H9 (cell line): ENCODE data around the gene ATG4B. TPM values are rescaled to one million over a fixed set of nuclear protein-coding genes. Genes with fewer than 3 reads are reported as not detected.

Experiments
- DNase-seq: peaks from one replicate; pipeline ENCODE4 v3.0.0-alpha.2; 2017
- H2AFZ ChIP-seq: one replicate; pipeline ENCODE4 v1.6.1; 2013; ENCODE audit warnings: mild to moderate bottlenecking, low read length, control low read depth, moderate library complexity
- H2AK5ac ChIP-seq: 2 replicates; pipeline ENCODE4 v1.6.1; 2013; ENCODE audit warnings: low read length, control low read depth, mixed read lengths; ENCODE audit not compliant: insufficient read length
- H2BK120ac ChIP-seq: one replicate; pipeline ENCODE4 v1.6.1; 2013; ENCODE audit warnings: low read depth, mild to moderate bottlenecking, low read length, control low read depth, inconsistent platforms; ENCODE audit not compliant: poor library complexity, severe bottlenecking
- H2BK12ac ChIP-seq: 2 replicates; pipeline ENCODE4 v1.6.1; 2013; ENCODE audit warnings: low read length, control low read depth, mixed read lengths, low read depth; ENCODE audit not compliant: insufficient read length
- H2BK15ac ChIP-seq: 2 replicates; pipeline ENCODE4 v1.6.1; 2013; ENCODE audit warnings: low read depth, low read length, control low read depth
- H2BK20ac ChIP-seq: one replicate; pipeline ENCODE4 v1.6.1; 2013; ENCODE audit warnings: low read depth, mild to moderate bottlenecking, low read length, control low read depth, inconsistent platforms; ENCODE audit not compliant: poor library complexity, severe bottlenecking
- H2BK5ac ChIP-seq: 2 replicates; pipeline ENCODE4 v1.6.1; 2013; ENCODE audit warnings: low read length, control low read depth, mixed read lengths; ENCODE audit not compliant: insufficient read length
- H3K14ac ChIP-seq: 2 replicates; pipeline ENCODE4 v1.6.1; 2013; ENCODE audit warnings: low read length, control low read depth; ENCODE audit not compliant: insufficient read depth
- H3K18ac ChIP-seq: 2 replicates; pipeline ENCODE4 v1.6.1; 2013; ENCODE audit warnings: low read depth, mild to moderate bottlenecking, mixed read lengths, low read length, control low read depth; ENCODE audit not compliant: insufficient read length
- H3K23ac ChIP-seq: 2 replicates; pipeline ENCODE4 v1.6.1; 2013; ENCODE audit warnings: low read length, control low read depth, mixed read lengths, low read depth; ENCODE audit not compliant: insufficient read length
- H3K23me2 ChIP-seq: 2 replicates; pipeline ENCODE4 v1.6.1; 2013; ENCODE audit warnings: low read depth, mild to moderate bottlenecking, mixed read lengths, low read length, control low read depth; ENCODE audit not compliant: insufficient read length, poor library complexity, severe bottlenecking
- H3K27ac ChIP-seq: 2 replicates; pipeline ENCODE4 v1.5.1; 2013; ENCODE audit warnings: low read length, control low read depth, mixed read lengths, low read depth; ENCODE audit not compliant: insufficient read length
- H3K27me3 ChIP-seq: 2 replicates; pipeline ENCODE4 v1.6.1; 2013; ENCODE audit warnings: low read length, control low read depth, inconsistent platforms; ENCODE audit not compliant: insufficient read depth
- H3K4ac ChIP-seq: 2 replicates; pipeline ENCODE4 v1.6.1; 2013; ENCODE audit warnings: low read depth, mild to moderate bottlenecking, control low read depth, inconsistent platforms, low read length, moderate library complexity
- H3K4me1 ChIP-seq: 2 replicates; pipeline ENCODE4 v1.6.1; 2013; ENCODE audit warnings: low read length, control low read depth, inconsistent platforms; ENCODE audit not compliant: insufficient read depth
- H3K4me2 ChIP-seq: 2 replicates; pipeline ENCODE4 v1.6.1; 2013; ENCODE audit warnings: low read length, control low read depth, mixed read lengths; ENCODE audit not compliant: insufficient read length, insufficient read depth
- H3K56ac ChIP-seq: 2 replicates; pipeline ENCODE4 v1.6.1; 2013; ENCODE audit warnings: low read depth, mild to moderate bottlenecking, mixed read lengths, low read length, control low read depth; ENCODE audit not compliant: insufficient read length
- H3K79me1 ChIP-seq: 2 replicates; pipeline ENCODE4 v1.6.1; 2013; ENCODE audit warnings: low read depth, mild to moderate bottlenecking, moderate library complexity, low read length, control low read depth, inconsistent platforms; ENCODE audit not compliant: insufficient read depth, poor library complexity, severe bottlenecking
- H3K79me2 ChIP-seq: 2 replicates; pipeline ENCODE4 v1.6.1; 2013; ENCODE audit warnings: low read length, control low read depth, inconsistent platforms; ENCODE audit not compliant: insufficient read depth
- H3K9ac ChIP-seq: 2 replicates; pipeline ENCODE4 v1.6.1; 2013; ENCODE audit warnings: low read length, control low read depth, mixed read lengths; ENCODE audit not compliant: insufficient read length; ENCODE audit errors: extremely low read depth
- H3K9me3 ChIP-seq: one replicate; pipeline ENCODE4 v1.6.1; 2013; ENCODE audit warnings: low read depth, low read length, inconsistent platforms; ENCODE audit not compliant: control insufficient read depth
- H3T11ph ChIP-seq: one replicate; pipeline ENCODE4 v1.6.1; 2013; ENCODE audit warnings: mild to moderate bottlenecking, low read length, control low read depth, inconsistent platforms
- H4K20me1 ChIP-seq: one replicate; pipeline ENCODE4 v1.6.1; 2013; ENCODE audit not compliant: control insufficient read depth, insufficient read length, insufficient read depth
- H4K5ac ChIP-seq: 2 replicates; pipeline ENCODE4 v1.6.1; 2013; ENCODE audit warnings: low read depth, mild to moderate bottlenecking, mixed read lengths, low read length, control low read depth; ENCODE audit not compliant: insufficient read length
- H4K8ac ChIP-seq: replicated peaks from 2 replicates; pipeline ENCODE4 v1.6.1; 2013; ENCODE audit warnings: low read length, control low read depth, mixed read lengths, low read depth; ENCODE audit not compliant: insufficient read length
- H4K91ac ChIP-seq: 2 replicates; pipeline ENCODE4 v1.6.1; 2013; ENCODE audit warnings: low read depth, mild to moderate bottlenecking, moderate library complexity, mixed read lengths, low read length, control low read depth; ENCODE audit not compliant: insufficient read length
- H3K27ac Mint-ChIP-seq, 3 experiments: 2 replicates in 2 of 3; 3 replicates in 1 of 3; pipeline ENCODE4 v1.8.0; 2020 to 2021; ENCODE audit warnings: mixed read lengths in 3 of 3, mild to moderate bottlenecking in 1 of 3, moderate library complexity in 1 of 3
- H3K27me3 Mint-ChIP-seq: 2 replicates; pipeline ENCODE4 v1.8.0; 2021; ENCODE audit warnings: low read depth, mild to moderate bottlenecking, moderate library complexity, mixed read lengths
- H3K36me3 Mint-ChIP-seq, 3 experiments: 2 replicates in 2 of 3; 3 replicates in 1 of 3; pipeline ENCODE4 v1.8.0; 2020 to 2021; ENCODE audit warnings: low read depth in 3 of 3, mixed read lengths in 3 of 3; ENCODE audit not compliant: insufficient read depth in 1 of 3
- H3K4me1 Mint-ChIP-seq, 2 experiments: 2 replicates each; pipeline ENCODE4 v1.8.0; 2020; ENCODE audit warnings: mixed read lengths in 2 of 2
- H3K4me3 Mint-ChIP-seq, 2 experiments: 2 replicates in 1 of 2; 3 replicates in 1 of 2; pipeline ENCODE4 v1.8.0; 2020 to 2021; ENCODE audit warnings: mild to moderate bottlenecking in 2 of 2, mixed read lengths in 2 of 2, moderate library complexity in 1 of 2
- H3K9me3 Mint-ChIP-seq, 2 experiments: 2 replicates in 1 of 2; 3 replicates in 1 of 2; pipeline ENCODE4 v1.8.0; 2020; ENCODE audit warnings: mild to moderate bottlenecking in 2 of 2, mixed read lengths in 2 of 2, moderate library complexity in 1 of 2
- CTCF ChIP-seq: fragments of 200-600 bp; sonication (generic); conservative IDR thresholded peaks from 3 replicates; pipeline ENCODE4 v1.8.0; 2021; ENCODE audit warnings: antibody characterized with exemption, mild to moderate bottlenecking
- WGBS: extraction: QIAGEN DNeasy Blood & Tissue Kit; methylation state at CpG from one replicate; pipeline ENCODE4 v1.1.7; 2013; ENCODE audit warnings: missing lambda C conversion rate, low lambda C conversion rate, mixed read lengths; ENCODE audit not compliant: insufficient read length; ENCODE audit errors: extremely low coverage; 5-methylcytosine and 5-hydroxymethylcytosine counted together
- total RNA-seq: library from RNA; stranded (reverse); gene quantifications from 2 replicates; pipeline ENCODE4 v1.2.1, GENCODE V29; 2021

The ATG4B gene
- total RNA-seq, 1 experiment from 2014 or later, result 105 TPM

GRCh38 chr2:241641631-241642030, 4.1 kb downstream of the ATG4B start:
- peaks cover 22 to 31% (median 23%) of the 10 kb centered on the region in 3 experiments for H3K36me3 Mint-ChIP-seq

More at GRCh38 chr2:241641631-241642030, 4.1 kb downstream of the ATG4B start:
- no peak overlapping the region for H2BK12ac ChIP-seq
- peaks cover 6% of the 10 kb centered on the region for H3K9me3 ChIP-seq
- no peak for DNase-seq
- H3K27me3 Mint-ChIP-seq, result no peaks in the 10 kb centered on the region
- H2BK120ac ChIP-seq, result no peak overlapping the region
- H3K79me1 ChIP-seq, result peaks cover 19% of the 10 kb centered on the region
- H3K4me2 ChIP-seq, result no peak overlapping the region
- no peak overlapping the region for H3K9ac ChIP-seq
- H4K8ac ChIP-seq, result no peak overlapping the region
- WGBS, result no CpG with 5 or more reads among the region's 2 CpGs
- H2BK5ac ChIP-seq, result no peak overlapping the region
- H2BK20ac ChIP-seq, result no peak overlapping the region
- no peak for TF ChIP-seq CTCF
- H3K23ac ChIP-seq, result no peak overlapping the region
- no peak overlapping the region for H3K27ac ChIP-seq
- H3K23me2 ChIP-seq, result peaks cover 5% of the 10 kb centered on the region
- H3K9me3 Mint-ChIP-seq, result peaks cover 4 to 8% of the 10 kb centered on the region in 2 experiments; a peak in 4 of 5 replicates
- no peak overlapping the region for H2AK5ac ChIP-seq
- no peak overlapping the region for H2AFZ ChIP-seq
- no peaks in the 10 kb centered on the region for H4K20me1 ChIP-seq
- no peak overlapping the region for H4K91ac ChIP-seq
- peak overlapping the region in 2 of 3 experiments; percentile 17 to 33; a peak in 2 of 7 replicates for H3K27ac Mint-ChIP-seq
- H4K5ac ChIP-seq, result no peak overlapping the region
- H3K56ac ChIP-seq, result no peak overlapping the region
- no peak overlapping the region; a peak in 1 of 5 replicates for H3K4me3 Mint-ChIP-seq
- no peaks in the 10 kb centered on the region; the same call in 1 of the 2 replicates for H3K4me1 ChIP-seq
- peaks cover 50% of the 10 kb centered on the region; the same call in 1 of the 2 replicates for H3K79me2 ChIP-seq
- no peak overlapping the region for H3K18ac ChIP-seq
- H3K27me3 ChIP-seq, result no peaks in the 10 kb centered on the region
- no peak overlapping the region for H3K14ac ChIP-seq
- no peak overlapping the region for H3K4ac ChIP-seq
- peaks cover 26 to 30% of the 10 kb centered on the region in 2 experiments for H3K4me1 Mint-ChIP-seq
- no peak overlapping the region for H3T11ph ChIP-seq
- H2BK15ac ChIP-seq, result no peak overlapping the region
